C4-2B (cell line): ENCODE measurements around the gene HSD11B1.

ENCODE experiments used
- H3K27ac ChIP-seq: fragments of 450-650 bp; 2 replicates; pipeline ENCODE4 v1.5.1; 2017
- CTCF ChIP-seq: fragments of 450-650 bp; conservative IDR thresholded peaks from 2 replicates; pipeline ENCODE4 v1.5.1; 2017; ENCODE audit warnings: mild to moderate bottlenecking
- ZFX ChIP-seq: fragments of 450-650 bp; IDR thresholded peaks from 2 replicates; pipeline ENCODE4 v1.6.1; 2017

Gene HSD11B1

GRCh38 chr1:209748620-209749019 lies 44.0 kb downstream of the HSD11B1 start:
- no peak for TF ChIP-seq CTCF
- no peak for TF ChIP-seq ZFX
- no peak overlapping the region for H3K27ac ChIP-seq

DNA sequence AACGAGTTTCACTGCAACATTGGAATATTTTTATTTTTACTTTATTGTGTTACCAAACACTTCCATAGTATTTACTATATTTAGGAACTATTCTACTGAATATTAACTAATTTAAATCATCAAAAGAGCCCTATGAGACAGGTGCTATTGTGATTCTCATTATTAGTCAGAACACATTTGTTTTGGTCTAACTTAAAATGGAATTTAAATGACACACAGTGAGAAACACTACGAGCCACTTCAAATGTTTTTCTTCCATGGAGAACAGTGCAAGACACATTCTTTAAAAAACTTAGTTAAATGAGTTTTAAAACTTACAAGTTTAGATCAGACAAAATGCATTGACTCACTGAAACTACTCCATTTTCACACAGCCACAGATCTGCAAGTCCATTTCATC lies 44.6 kb downstream of the HSD11B1 start:
- no peak for TF ChIP-seq ZFX
- TF ChIP-seq CTCF = no peak

DNA sequence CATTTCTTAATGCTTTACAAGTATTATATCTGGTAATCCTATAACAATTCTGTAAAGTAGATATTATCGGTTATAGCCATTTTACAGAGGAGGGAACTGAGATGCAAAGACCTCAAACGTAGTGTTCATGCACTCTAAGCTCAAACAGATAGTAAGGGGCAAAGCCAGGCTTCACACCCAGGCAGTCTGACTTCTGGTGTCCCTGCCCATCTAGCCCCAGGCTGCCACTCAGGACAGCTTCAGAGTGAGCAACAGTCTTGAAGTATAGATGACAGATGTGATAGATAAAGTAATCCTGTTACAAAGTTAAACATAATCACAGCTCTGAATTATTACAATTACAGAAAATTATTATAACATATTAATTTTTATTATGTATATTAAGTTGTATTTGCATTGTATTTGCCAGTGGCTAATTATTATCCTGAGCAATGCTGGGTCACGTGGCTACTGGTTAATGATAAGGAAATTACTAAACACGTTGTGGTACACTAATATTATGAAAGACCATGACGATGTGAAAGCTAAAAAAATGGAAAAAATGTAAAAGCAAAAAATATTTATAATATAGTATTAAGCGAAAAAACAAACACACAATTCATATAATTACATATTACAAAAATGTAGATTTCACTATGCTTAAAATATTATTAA lies 45.2 kb downstream of the HSD11B1 start:
- no peak overlapping the region for H3K27ac ChIP-seq
- TF ChIP-seq CTCF = no peak
- TF ChIP-seq ZFX = no peak

More for the DNA sequence above, 44.6 kb downstream of the HSD11B1 start:
- H3K27ac ChIP-seq = no peak overlapping the region

DNA sequence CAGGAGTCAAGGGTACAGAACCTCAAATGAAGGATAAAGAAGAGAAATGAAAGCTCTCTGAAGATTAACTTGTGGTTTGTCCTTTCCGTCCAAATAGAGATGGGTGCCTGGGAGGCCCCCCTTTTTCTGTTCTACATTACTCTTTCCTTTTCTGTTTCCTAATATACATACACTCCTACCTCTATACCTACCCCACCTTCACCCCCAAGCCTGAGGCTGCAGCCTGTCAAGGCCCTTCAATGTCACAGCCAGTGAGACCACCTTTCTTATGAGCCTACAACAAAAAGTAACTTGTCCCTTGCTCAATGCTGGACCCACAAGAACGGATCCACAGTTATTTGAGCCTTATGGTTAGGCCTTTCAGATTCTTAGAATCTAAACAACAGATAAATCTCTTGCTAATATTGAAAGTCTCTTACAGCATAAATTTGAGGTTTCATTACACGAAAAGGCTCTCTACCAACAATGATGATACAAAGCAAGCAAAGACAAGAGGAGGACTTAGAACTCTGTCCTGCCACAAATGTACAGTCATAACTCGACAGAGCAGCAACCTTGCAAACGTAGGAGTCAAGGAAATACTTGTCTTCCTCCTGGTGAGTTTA lies 47.1 kb downstream of the HSD11B1 start:
- TF ChIP-seq ZFX (no peak), CTCF (no peak)
- no peak overlapping the region for H3K27ac ChIP-seq

DNA sequence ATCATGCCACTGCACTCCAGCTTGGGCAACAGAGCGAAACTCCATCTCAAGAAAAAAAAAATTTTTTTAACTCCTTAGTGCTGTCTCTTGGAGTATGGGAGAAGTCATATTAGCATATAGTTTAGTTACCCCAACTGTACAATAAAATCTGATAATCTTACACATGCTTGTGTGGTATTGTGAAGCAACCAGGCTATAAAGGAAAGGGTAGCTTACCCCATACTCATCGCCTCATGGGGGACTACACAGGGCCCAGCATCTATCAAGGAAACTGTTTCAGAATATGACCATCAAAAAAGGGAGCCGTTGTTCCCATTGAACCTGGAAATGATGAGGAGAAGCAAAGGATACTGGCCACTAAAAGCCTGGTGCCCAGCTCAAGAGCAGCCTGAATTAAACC lies 48.2 kb downstream of the HSD11B1 start:
- TF ChIP-seq ZFX (no peak), CTCF (no peak)

GRCh38 chr1:209755256-209755655 lies 50.6 kb downstream of the HSD11B1 start:
- no peak for TF ChIP-seq CTCF
- H3K27ac ChIP-seq = no peak overlapping the region

More for the DNA sequence above, 48.2 kb downstream of the HSD11B1 start:
- H3K27ac ChIP-seq = no peak overlapping the region

- no peak for TF ChIP-seq CTCF
- no peak for TF ChIP-seq ZFX
- no peak within 1 kb of the TSS for H3K27ac ChIP-seq
These were observed 51.4 kb downstream of the HSD11B1 start, which contains the start of gene TRAF3IP3 for GRCh38 chr1:209755926-209756614. TRAF3IP3 (plus strand) TSS chr1:209756053; CDS start chr1:209760040, 3,987 bp downstream.
